ENCODE measurements around the gene ATXN2L.
"Not testable (repeated sequence)": the region's sequence is repeated elsewhere in the genome, so short reads cannot be mapped to it uniquely, and the experiment has no call there.

The ATXN2L gene

GRCh38 chr16:28873543-28874201 lies 50.9 kb downstream of the ATXN2L start:
- DNase-seq = peak; percentile 47

- no peak for DNase-seq
Measured at GRCh38 chr16:28874406-28874805, 51.6 kb downstream of the ATXN2L start.

- no peak for DNase-seq
Measured at GRCh38 chr16:28875134-28876018, 52.6 kb downstream of the ATXN2L start.

- DNase-seq = no peak
Measured at GRCh38 chr16:28876019-28876659, 53.3 kb downstream of the ATXN2L start.

GRCh38 chr16:28876973-28877654 lies 54.3 kb downstream of the ATXN2L start:
- DNase-seq = no peak

- no peak for DNase-seq
Measured at GRCh38 chr16:28877655-28878000, 54.8 kb downstream of the ATXN2L start.

GRCh38 chr16:28878083-28878926 lies 55.5 kb downstream of the ATXN2L start, which contains the start of gene ATP2A1:
TSS of gene ATP2A1 (plus strand) at chr16:28878488. CDS start at chr16:28878672, 184 bp downstream.
- no peak for DNase-seq

GRCh38 chr16:28879261-28879840 lies 56.6 kb downstream of the ATXN2L start:
- DNase-seq = no peak

GRCh38 chr16:28879841-28880588 lies 57.2 kb downstream of the ATXN2L start:
- DNase-seq = peak; percentile 86

GRCh38 chr16:28880589-28880915 lies 57.8 kb downstream of the ATXN2L start:
- DNase-seq = no peak

- DNase-seq = no peak
Measured at GRCh38 chr16:28880955-28881354, 58.2 kb downstream of the ATXN2L start.

GRCh38 chr16:28881565-28881964 lies 58.8 kb downstream of the ATXN2L start:
- not testable (repeated sequence) for DNase-seq

- DNase-seq = no peak
Measured at GRCh38 chr16:28882551-28883160, 59.9 kb downstream of the ATXN2L start.

GRCh38 chr16:28883221-28883996 lies 60.6 kb downstream of the ATXN2L start:
- DNase-seq = no peak

- DNase-seq = no peak
Measured at GRCh38 chr16:28884045-28884444, 61.2 kb downstream of the ATXN2L start.

Data from effector CD4-positive, alpha-beta T cell (primary cell).